ENCODE results near the gene GASK1A. TPM values are rescaled to one million over a fixed set of nuclear protein-coding genes. Genes with fewer than 3 reads are reported as not detected.

GASK1A gene
- total and polyA plus RNA-seq, 2 of the 4 experiments (the other 2 are of a cell fraction), result 0.18 to 0.19 TPM

DNA sequence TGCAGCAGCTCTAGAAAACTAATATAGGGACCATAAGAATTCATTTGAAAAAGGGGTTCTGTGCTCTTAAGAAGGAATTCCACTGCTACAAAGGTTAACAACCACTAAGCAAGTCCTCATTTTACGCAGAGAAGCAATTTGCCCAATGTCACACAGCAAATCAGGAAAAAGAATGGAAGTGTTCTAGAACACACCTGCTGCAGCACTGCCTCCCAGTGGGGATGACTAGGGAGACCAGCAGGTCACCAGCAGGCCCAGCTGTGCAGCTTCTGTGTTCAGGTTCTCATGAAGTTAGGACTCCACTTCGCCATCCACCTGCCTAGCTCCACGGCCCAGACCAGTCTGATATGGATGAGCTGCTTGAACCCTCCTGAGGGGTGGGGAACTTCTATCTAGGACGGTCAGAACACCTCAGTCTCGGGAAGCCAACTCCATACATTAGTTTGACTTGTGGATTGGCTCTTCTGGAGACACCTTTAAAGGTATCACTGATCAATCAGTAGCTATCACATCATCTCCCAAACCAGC lies 108.2 kb downstream of the GASK1A start:
- in situ Hi-C loops (cut with MboI; ENCODE audit: low sequenced_read_pairs), result no loop called here
- intact Hi-C loops (cut with micrococcal nuclease), result no loop called here
- H3K36me3 ChIP-seq (ENCODE audit: control insufficient read depth, insufficient read depth, low read length), result no peaks in the 10 kb centered on the region
- no peak overlapping the region for H3K27ac ChIP-seq (ENCODE audit: insufficient read depth, low read length)
- no peak overlapping the region for H3K4me2 ChIP-seq (ENCODE audit: low read depth, low read length)
- POLR2A ChIA-PET (ENCODE audit: unreplicated experiment), result no interaction called here
- H2AK5ac ChIP-seq (ENCODE audit: low read depth, low read length), result no peak overlapping the region
- H4K5ac ChIP-seq (ENCODE audit: low read depth, low read length), result no peak overlapping the region
- H2AFZ ChIP-seq (replicated peaks; ENCODE audit: low read length, poor library complexity), result no peak overlapping the region
- H3K4ac ChIP-seq (ENCODE audit: low read depth, low read length), result no peak overlapping the region
- DNase-seq (no peak), ATAC-seq (ENCODE audit: low read depth) (no peak)
- H2BK15ac ChIP-seq (ENCODE audit: low read depth, low read length), result no peak overlapping the region
- no peak overlapping the region for H3K9ac ChIP-seq (ENCODE audit: low read depth, low read length)
- BruUV-seq (replicated peaks), result no TSS peak
- TF ChIP-seq MAZ (IDR thresholded peaks at IDR 0.05; ENCODE audit: borderline replicate concordance, low read depth, low read length) (no peak), RFX5 (IDR thresholded peaks at IDR 0.05; ENCODE audit: low read depth, low read length) (no peak), MAFK (IDR thresholded peaks at IDR 0.05; ENCODE audit: low read depth, low read length) (no peak), RCOR1 (IDR thresholded peaks at IDR 0.05; ENCODE audit: insufficient replicate concordance, low read length) (no peak), MXI1 (IDR thresholded peaks at IDR 0.05; ENCODE audit: borderline replicate concordance, low read depth, low read length) (no peak), BHLHE40 (IDR thresholded peaks at IDR 0.05; ENCODE audit: low read depth, low read length) (no peak), SMC3 (IDR thresholded peaks at IDR 0.05; ENCODE audit: low read depth, low read length) (no peak), CEBPB (IDR thresholded peaks at IDR 0.05; ENCODE audit: low read depth, low read length) (no peak), POLR2A (IDR thresholded peaks at IDR 0.05; ENCODE audit: low read depth, low read length) (no peak), NFE2L2 (IDR thresholded peaks at IDR 0.05; ENCODE audit: low read depth, low read length) (no peak), CHD1 (IDR thresholded peaks at IDR 0.05; ENCODE audit: low read depth, low read length) (no peak), FOS (IDR thresholded peaks at IDR 0.05; ENCODE audit: low read depth, low read length) (no peak), RAD21 (IDR thresholded peaks at IDR 0.05; ENCODE audit: low read length) (no peak)
- TF ChIP-seq, protein P1, sequence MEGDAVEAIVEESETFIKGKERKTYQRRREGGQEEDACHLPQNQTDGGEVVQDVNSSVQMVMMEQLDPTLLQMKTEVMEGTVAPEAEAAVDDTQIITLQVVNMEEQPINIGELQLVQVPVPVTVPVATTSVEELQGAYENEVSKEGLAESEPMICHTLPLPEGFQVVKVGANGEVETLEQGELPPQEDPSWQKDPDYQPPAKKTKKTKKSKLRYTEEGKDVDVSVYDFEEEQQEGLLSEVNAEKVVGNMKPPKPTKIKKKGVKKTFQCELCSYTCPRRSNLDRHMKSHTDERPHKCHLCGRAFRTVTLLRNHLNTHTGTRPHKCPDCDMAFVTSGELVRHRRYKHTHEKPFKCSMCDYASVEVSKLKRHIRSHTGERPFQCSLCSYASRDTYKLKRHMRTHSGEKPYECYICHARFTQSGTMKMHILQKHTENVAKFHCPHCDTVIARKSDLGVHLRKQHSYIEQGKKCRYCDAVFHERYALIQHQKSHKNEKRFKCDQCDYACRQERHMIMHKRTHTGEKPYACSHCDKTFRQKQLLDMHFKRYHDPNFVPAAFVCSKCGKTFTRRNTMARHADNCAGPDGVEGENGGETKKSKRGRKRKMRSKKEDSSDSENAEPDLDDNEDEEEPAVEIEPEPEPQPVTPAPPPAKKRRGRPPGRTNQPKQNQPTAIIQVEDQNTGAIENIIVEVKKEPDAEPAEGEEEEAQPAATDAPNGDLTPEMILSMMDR (conservative IDR thresholded peaks at IDR 0.05; ENCODE audit: low read depth, low read length), result no peak
- TF ChIP-seq, protein P2, sequence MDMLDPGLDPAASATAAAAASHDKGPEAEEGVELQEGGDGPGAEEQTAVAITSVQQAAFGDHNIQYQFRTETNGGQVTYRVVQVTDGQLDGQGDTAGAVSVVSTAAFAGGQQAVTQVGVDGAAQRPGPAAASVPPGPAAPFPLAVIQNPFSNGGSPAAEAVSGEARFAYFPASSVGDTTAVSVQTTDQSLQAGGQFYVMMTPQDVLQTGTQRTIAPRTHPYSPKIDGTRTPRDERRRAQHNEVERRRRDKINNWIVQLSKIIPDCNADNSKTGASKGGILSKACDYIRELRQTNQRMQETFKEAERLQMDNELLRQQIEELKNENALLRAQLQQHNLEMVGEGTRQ (IDR thresholded peaks at IDR 0.05; ENCODE audit: low read depth, low read length), result no peak
- TF ChIP-seq, protein P3, sequence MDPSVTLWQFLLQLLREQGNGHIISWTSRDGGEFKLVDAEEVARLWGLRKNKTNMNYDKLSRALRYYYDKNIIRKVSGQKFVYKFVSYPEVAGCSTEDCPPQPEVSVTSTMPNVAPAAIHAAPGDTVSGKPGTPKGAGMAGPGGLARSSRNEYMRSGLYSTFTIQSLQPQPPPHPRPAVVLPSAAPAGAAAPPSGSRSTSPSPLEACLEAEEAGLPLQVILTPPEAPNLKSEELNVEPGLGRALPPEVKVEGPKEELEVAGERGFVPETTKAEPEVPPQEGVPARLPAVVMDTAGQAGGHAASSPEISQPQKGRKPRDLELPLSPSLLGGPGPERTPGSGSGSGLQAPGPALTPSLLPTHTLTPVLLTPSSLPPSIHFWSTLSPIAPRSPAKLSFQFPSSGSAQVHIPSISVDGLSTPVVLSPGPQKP (IDR thresholded peaks at IDR 0.05; ENCODE audit: borderline replicate concordance, low read depth, low read length), result no peak
- H2BK120ac ChIP-seq (ENCODE audit: low read depth, low read length), result no peak overlapping the region
- H3K23ac ChIP-seq (ENCODE audit: low read depth, low read length), result no peak overlapping the region
- H3K18ac ChIP-seq (ENCODE audit: low read depth, low read length), result no peak overlapping the region
- H3K9me1 ChIP-seq (ENCODE audit: insufficient read depth, low read length), result no peaks in the 10 kb centered on the region; the same call in 1 of the 2 replicates
- 100% methylated on average over 1 of the region's 5 CpGs; no CpG with 5 or more reads in 1 of the 2 experiments for WGBS, 2 experiments (ENCODE audit: extremely low coverage in 2 of 2, insufficient read length in 1 of 2)
- no peaks in the 10 kb centered on the region for H3K9me3 ChIP-seq (ENCODE audit: control insufficient read depth, insufficient read depth, low read length)
- CTCF ChIA-PET, result no interaction called here
- no peaks in the 10 kb centered on the region for H3K27me3 ChIP-seq (ENCODE audit: control insufficient read depth, insufficient read depth, low read length)
- H2BK5ac ChIP-seq (ENCODE audit: low read depth, low read length, poor library complexity, severe bottlenecking), result no peak overlapping the region
- H3K4me1 ChIP-seq (ENCODE audit: control insufficient read depth, insufficient read depth, low read length), result no peaks in the 10 kb centered on the region; the same call in 1 of the 2 replicates
- H4K20me1 ChIP-seq (ENCODE audit: insufficient read depth, low read length), result no peaks in the 10 kb centered on the region
- dilution Hi-C loops (cut with HindIII; ENCODE audit: low sequenced_read_pairs, unreplicated experiment), result no loop called here
- H4K8ac ChIP-seq (ENCODE audit: low read depth in 2 of 2, low read length in 2 of 2), result no peak overlapping the region
- no peaks in the 10 kb centered on the region for H3K79me1 ChIP-seq (ENCODE audit: low read depth in 1 of 2, low read length in 2 of 2)
- no peak overlapping the region for H3K56ac ChIP-seq (ENCODE audit: extremely low read depth, insufficient read depth, low read length)
- no peak overlapping the region for H4K91ac ChIP-seq (ENCODE audit: insufficient read depth, low read depth, low read length)
- H3K14ac ChIP-seq (replicated peaks; ENCODE audit: low read depth, low read length), result no peak overlapping the region
- no peak overlapping the region for H2AK9ac ChIP-seq (replicated peaks; ENCODE audit: low read depth, low read length, poor library complexity)
- no peak overlapping the region for H2BK20ac ChIP-seq (ENCODE audit: low read depth, low read length)
- H3K4me3 ChIP-seq (ENCODE audit: insufficient read depth, low read depth, low read length), result no peak overlapping the region

Measured in IMR-90 (cell line).